HepG2 (cell line): ENCODE results near the gene NKAIN4. TPM values are rescaled to one million over a fixed set of nuclear protein-coding genes. Genes with fewer than 3 reads are reported as not detected.

Source experiments
- ATAC-seq: fragments of 200-7000 bp; cut with Tn5 transposase; 3 replicates; pipeline ENCODE4 v1.9.1; 2020; ENCODE audit warnings: mild to moderate bottlenecking, moderate library complexity
- BruUV-seq: library from RNA; stranded (reverse); fragments of 400-500 nt; replicated peaks from 2 replicates; lab custom pipeline; 2021; lab: Mats Ljungman, UMichigan
- CTCF ChIA-PET: fragments of 300-600 bp; formaldehyde crosslinking; extraction: SDS; loops from one replicate; lab custom pipeline; 2021; ENCODE audit warnings: low total read pairs, inconsistent platforms, low intra/inter-chr PET ratio; lab: Yijun Ruan, JAX
- POLR2A ChIA-PET: fragments of 350-600 bp; sonication (Branson Sonifier 250); formaldehyde crosslinking; loops from one replicate; lab custom pipeline; 2020; ENCODE audit warnings: antibody characterized with exemption, inconsistent platforms; lab: Yijun Ruan, JAX
- DNase-seq: peaks from one replicate; pipeline ENCODE4 v3.0.0-alpha.2; 2015; ENCODE audit warnings: low spot score
- FAIRE-seq: peaks from 3 replicates; lab custom pipeline; 2011; peaks lifted over from hg19 to GRCh38; lab: Jason Lieb, UNC
- H2AFZ ChIP-seq: one replicate; pipeline ENCODE4 v1.6.1; 2011; ENCODE audit warnings: low read length, inconsistent platforms
- H3K27ac ChIP-seq: fragments of 300-600 bp; 3 replicates; pipeline ENCODE4 v1.8.0; 2011; ENCODE audit warnings: mixed run types, mild to moderate bottlenecking, mixed read lengths, low read length, inconsistent platforms; ENCODE audit not compliant: insufficient read depth; ENCODE audit errors: extremely low read length
- H3K27me3 ChIP-seq, 2 experiments: fragments of 200-600 bp in 1 of 2; 2 replicates in 1 of 2; 3 replicates in 1 of 2; pipeline versions ENCODE4 v1.6.0 to v1.8.0; 2011; ENCODE audit warnings: low read length in 2 of 2, mild to moderate bottlenecking in 2 of 2, moderate library complexity in 2 of 2, inconsistent platforms in 1 of 2; ENCODE audit not compliant: insufficient read depth in 2 of 2, control insufficient read depth in 1 of 2
- H3K36me3 ChIP-seq, 2 experiments: fragments of 200-600 bp in 1 of 2; replicated peaks in 1 of 2; 2 replicates in 1 of 2; 3 replicates in 1 of 2; pipeline versions ENCODE4 v1.5.1 to v1.8.0; 2011; ENCODE audit warnings: low read length in 2 of 2, inconsistent platforms in 1 of 2; ENCODE audit not compliant: insufficient read depth in 2 of 2, control insufficient read depth in 1 of 2
- H3K4me1 ChIP-seq: 2 replicates; pipeline ENCODE4 v1.5.1; 2012; ENCODE audit warnings: low read length, inconsistent platforms; ENCODE audit not compliant: insufficient read depth
- H3K4me2 ChIP-seq: 2 replicates; pipeline ENCODE4 v1.6.0; 2011; ENCODE audit warnings: low read depth, low read length, inconsistent platforms
- H3K4me3 ChIP-seq, 3 experiments: fragments of 200-600 bp in 1 of 3; sonication (generic), shearing (Covaris generic) in 1 of 3; replicated peaks in 1 of 3; 2 replicates each; pipeline ENCODE4 v1.5.1; 2011 to 2016; ENCODE audit warnings: low read length in 3 of 3, inconsistent platforms in 2 of 3, low read depth in 2 of 3, mild to moderate bottlenecking in 2 of 3, control low read depth in 1 of 3, mixed read lengths in 1 of 3; ENCODE audit not compliant: insufficient read depth in 1 of 3
- H3K79me2 ChIP-seq: one replicate; pipeline ENCODE4 v1.6.1; 2011; ENCODE audit warnings: low read length, inconsistent platforms; ENCODE audit not compliant: insufficient read depth
- H3K9ac ChIP-seq: 2 replicates; pipeline ENCODE4 v1.6.0; 2011; ENCODE audit warnings: mild to moderate bottlenecking, low read depth, low read length, inconsistent platforms; ENCODE audit not compliant: insufficient read depth
- H3K9me3 ChIP-seq: 2 replicates; pipeline ENCODE4 v1.5.1; 2012; ENCODE audit warnings: mild to moderate bottlenecking, low read length
- H4K20me1 ChIP-seq: 2 replicates; pipeline ENCODE4 v1.6.0; 2011; ENCODE audit warnings: inconsistent platforms, mild to moderate bottlenecking, low read length, moderate library complexity; ENCODE audit not compliant: insufficient read depth
- ATAD3A ChIP-seq: sonication (generic); formaldehyde crosslinking; IDR thresholded peaks from 2 replicates; pipeline ENCODE4 v1.4.0; 2020; ENCODE audit warnings: missing genetic modification reagents
- CAMTA2 ChIP-seq: sonication (generic); formaldehyde crosslinking; IDR thresholded peaks from 2 replicates; pipeline ENCODE4 v1.4.0; 2020; ENCODE audit warnings: mild to moderate bottlenecking, missing genetic modification reagents, borderline replicate concordance
- CREM ChIP-seq, 2 experiments: sonication (generic) in 1 of 2; formaldehyde crosslinking in 1 of 2; IDR thresholded peaks; 2 replicates each; pipeline versions ENCODE4 v1.4.0 to v1.6.1; 2016 to 2020; ENCODE audit warnings: antibody characterized with exemption in 1 of 2, mild to moderate bottlenecking in 1 of 2, missing genetic modification reagents in 1 of 2
- ELF4 ChIP-seq: sonication (generic); formaldehyde crosslinking; IDR thresholded peaks from 2 replicates; pipeline ENCODE4 v1.5.0; 2020; ENCODE audit warnings: missing genetic modification reagents, mild to moderate bottlenecking, moderate library complexity, borderline replicate concordance
- HOXD1 ChIP-seq: sonication (generic); formaldehyde crosslinking; IDR thresholded peaks from 2 replicates; pipeline ENCODE4 v1.5.0; 2020; ENCODE audit warnings: missing genetic modification reagents
- KMT2A ChIP-seq: sonication (generic); formaldehyde crosslinking; IDR thresholded peaks from 2 replicates; pipeline ENCODE4 v1.4.0; 2020; ENCODE audit warnings: missing genetic modification reagents
- MAFK ChIP-seq, 2 experiments: IDR thresholded peaks in 1 of 2; conservative IDR thresholded peaks in 1 of 2; 2 replicates each; pipeline ENCODE4 v1.6.1; 2011; ENCODE audit warnings: improper control_type of control experiment in 2 of 2, low read length in 2 of 2
- RXRA ChIP-seq: sonication (generic); formaldehyde crosslinking; IDR thresholded peaks from 2 replicates; pipeline ENCODE4 v1.5.1; 2020; ENCODE audit warnings: missing genetic modification reagents
- UBTF ChIP-seq: sonication (generic); formaldehyde crosslinking; IDR thresholded peaks from 2 replicates; pipeline ENCODE4 v1.4.0; 2020; ENCODE audit warnings: mild to moderate bottlenecking, missing genetic modification reagents
- ZFP36 ChIP-seq: fragments of 150-350 bp; IDR thresholded peaks from 2 replicates; pipeline ENCODE4 v1.6.1; 2018; ENCODE audit warnings: borderline replicate concordance, low read length, low read depth; ENCODE audit not compliant: partially characterized antibody
- ZNF17 ChIP-seq: sonication (generic); formaldehyde crosslinking; IDR thresholded peaks from 2 replicates; pipeline ENCODE4 v1.5.0; 2020; ENCODE audit warnings: mild to moderate bottlenecking, missing genetic modification reagents
- ZNF329 ChIP-seq: sonication (generic); formaldehyde crosslinking; IDR thresholded peaks from 2 replicates; pipeline ENCODE4 v1.9.0; 2021; ENCODE audit warnings: low read depth, mild to moderate bottlenecking, missing genetic modification reagents
- ZSCAN31 ChIP-seq: sonication (generic); formaldehyde crosslinking; IDR thresholded peaks from 2 replicates; pipeline ENCODE4 v1.5.0; 2020; ENCODE audit warnings: low read depth, mild to moderate bottlenecking, missing genetic modification reagents
- WGBS: methylation state at CpG from one replicate; pipeline ENCODE4 v1.1.6; 2017; ENCODE audit warnings: low lambda C conversion rate; 5-methylcytosine and 5-hydroxymethylcytosine counted together
- in situ Hi-C: cut with HindIII; loops from 2 replicates; pipeline ENCODE4 v1.10.0; 2017; ENCODE audit warnings: low pct_unique_long_range_greater_than_20kb; ENCODE audit not compliant: extremely low pct_ligation_motif_present
- intact Hi-C: fragments of 100-400 bp; cut with micrococcal nuclease; formaldehyde crosslinking; loops from one replicate; pipeline ENCODE4 v1.10.0; 2022; ENCODE audit not compliant: unreplicated experiment
- polyA plus RNA-seq, 8 experiments: library from polyadenylated mRNA; depleted of rRNA in 3 of 8; stranded (reverse) in 7 of 8; unstranded in 1 of 8; fragments of >200 nt; fragmentation: Illumina TruSeq in 4 of 8; extraction: Trizol in 4 of 8; gene quantifications; 2 replicates each; pipeline versions ENCODE4 v1.2.1 to v1.2.3, GENCODE V29; 2011 to 2016; ENCODE audit warnings: low read depth in 4 of 8, missing spikeins in 1 of 8, mixed read lengths in 1 of 8; ENCODE audit not compliant: insufficient read depth in 1 of 8
- total RNA-seq, 5 experiments: library from RNA; depleted of rRNA; stranded (reverse); fragments of >200 nt; fragmentation: Illumina TruSeq; extraction: Trizol; gene quantifications; 2 replicates each; pipeline ENCODE4 v1.2.3, GENCODE V29; 2016; ENCODE audit warnings: low read depth in 1 of 5
- TF ChIP-seq, protein P1 (sequence below): sonication (generic); formaldehyde crosslinking; IDR thresholded peaks from 2 replicates; pipeline ENCODE4 v1.4.0; 2020; ENCODE audit warnings: low read depth, mild to moderate bottlenecking, missing genetic modification reagents
- TF ChIP-seq, protein P2 (sequence below): sonication (generic); formaldehyde crosslinking; IDR thresholded peaks from 2 replicates; pipeline ENCODE4 v1.5.0; 2020; ENCODE audit warnings: missing genetic modification reagents
- TF ChIP-seq, protein P3 (sequence below): sonication (generic); formaldehyde crosslinking; IDR thresholded peaks from 2 replicates; pipeline ENCODE4 v1.4.0; 2020; ENCODE audit warnings: mild to moderate bottlenecking, missing genetic modification reagents

The NKAIN4 gene
- total and polyA plus RNA-seq, 2 of the 13 experiments (the other 11 are each of a cell fraction or from before 2014, with no cell fraction given), result not detected

- TF ChIP-seq ZFP36, result no peak
- TF ChIP-seq, all 625 proteins: peak for 2
Measured at GRCh38 chr20:63295422-63295821, 41.2 kb upstream of the NKAIN4 start (continued).

- Histone ChIP-seq H3K9ac (no peak overlapping the region), H3K4me1 (peaks cover 15% of the 10 kb centered on the region), H3K4me2 (no peak overlapping the region), H3K9me3 (no peaks in the 10 kb centered on the region), H3K36me3 (no peaks in the 10 kb centered on the region), H4K20me1 (peaks cover 6% of the 10 kb centered on the region; the same call in 1 of the 2 replicates), H3K79me2 (no peaks in the 10 kb centered on the region), H2AFZ (no peak overlapping the region), H3K27me3 (peaks cover 23 to 74% of the 10 kb centered on the region in 2 experiments; a peak in 4 of 5 replicates), H3K4me3 (no peak overlapping the region), H3K27ac (no peak overlapping the region)
- FAIRE-seq, result no peak
- ChIA-PET POLR2A (no interaction called here), CTCF (no interaction called here)
- no TSS peak for BruUV-seq
- no peak for ATAC-seq
- intact Hi-C loops, result loop anchor here (5.0 kb wide), 1 partner anchor 92 kb away; no protein-coding TSS in a partner anchor
- TF ChIP-seq, protein P1, sequence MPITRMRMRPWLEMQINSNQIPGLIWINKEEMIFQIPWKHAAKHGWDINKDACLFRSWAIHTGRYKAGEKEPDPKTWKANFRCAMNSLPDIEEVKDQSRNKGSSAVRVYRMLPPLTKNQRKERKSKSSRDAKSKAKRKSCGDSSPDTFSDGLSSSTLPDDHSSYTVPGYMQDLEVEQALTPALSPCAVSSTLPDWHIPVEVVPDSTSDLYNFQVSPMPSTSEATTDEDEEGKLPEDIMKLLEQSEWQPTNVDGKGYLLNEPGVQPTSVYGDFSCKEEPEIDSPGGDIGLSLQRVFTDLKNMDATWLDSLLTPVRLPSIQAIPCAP (CRISPR knock-in tag), result no peak
- TF ChIP-seq UBTF (CRISPR knock-in tag) (no peak), ZNF17 (CRISPR knock-in tag) (no peak), CAMTA2 (CRISPR knock-in tag) (no peak), RXRA (no peak), ZNF329 (CRISPR knock-in tag) (no peak), ATAD3A (CRISPR knock-in tag) (no peak), CREM (IDR thresholded peaks at IDR 0.05) (no peak), CREM (CRISPR knock-in tag; IDR thresholded peaks at IDR 0.05) (no peak), MAFK (conservative IDR thresholded peaks at IDR 0.05 in 1 of 2, IDR thresholded peaks at IDR 0.05 in 1 of 2; ENCODE audit: low read length in 2 of 2) (no peak), KMT2A (CRISPR knock-in tag) (no peak), ZSCAN31 (CRISPR knock-in tag) (no peak), ELF4 (CRISPR knock-in tag) (no peak), HOXD1 (no peak)
- TF ChIP-seq, protein P2, sequence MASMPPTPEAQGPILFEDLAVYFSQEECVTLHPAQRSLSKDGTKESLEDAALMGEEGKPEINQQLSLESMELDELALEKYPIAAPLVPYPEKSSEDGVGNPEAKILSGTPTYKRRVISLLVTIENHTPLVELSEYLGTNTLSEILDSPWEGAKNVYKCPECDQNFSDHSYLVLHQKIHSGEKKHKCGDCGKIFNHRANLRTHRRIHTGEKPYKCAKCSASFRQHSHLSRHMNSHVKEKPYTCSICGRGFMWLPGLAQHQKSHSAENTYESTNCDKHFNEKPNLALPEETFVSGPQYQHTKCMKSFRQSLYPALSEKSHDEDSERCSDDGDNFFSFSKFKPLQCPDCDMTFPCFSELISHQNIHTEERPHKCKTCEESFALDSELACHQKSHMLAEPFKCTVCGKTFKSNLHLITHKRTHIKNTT (CRISPR knock-in tag), result no peak
- TF ChIP-seq, protein P3, sequence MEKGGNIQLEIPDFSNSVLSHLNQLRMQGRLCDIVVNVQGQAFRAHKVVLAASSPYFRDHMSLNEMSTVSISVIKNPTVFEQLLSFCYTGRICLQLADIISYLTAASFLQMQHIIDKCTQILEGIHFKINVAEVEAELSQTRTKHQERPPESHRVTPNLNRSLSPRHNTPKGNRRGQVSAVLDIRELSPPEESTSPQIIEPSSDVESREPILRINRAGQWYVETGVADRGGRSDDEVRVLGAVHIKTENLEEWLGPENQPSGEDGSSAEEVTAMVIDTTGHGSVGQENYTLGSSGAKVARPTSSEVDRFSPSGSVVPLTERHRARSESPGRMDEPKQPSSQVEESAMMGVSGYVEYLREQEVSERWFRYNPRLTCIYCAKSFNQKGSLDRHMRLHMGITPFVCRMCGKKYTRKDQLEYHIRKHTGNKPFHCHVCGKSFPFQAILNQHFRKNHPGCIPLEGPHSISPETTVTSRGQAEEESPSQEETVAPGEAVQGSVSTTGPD (CRISPR knock-in tag), result no peak
- DNase-seq, result no peak
- WGBS, result 18% methylated on average over 13 of the region's 19 CpGs
- in situ Hi-C loops, result no loop called here
Measured at GRCh38 chr20:63295018-63295417, 40.8 kb upstream of the NKAIN4 start.
